Tibial artery (tissue), 4 donors: ENCODE data around the gene LAMA5.

Experiments used
- DNase-seq, 2 donors: peaks; one replicate each; pipeline ENCODE4 v3.0.0-alpha.2; 2019
- H3K27ac ChIP-seq, 2 donors: fragments of 200-600 bp; sonication (generic) in 1 of 2; 1 replicate in 1 of 2; 2 replicates in 1 of 2; pipeline ENCODE4 v1.5.1; 2018 to 2019; ENCODE audit warnings: mild to moderate bottlenecking in 1 of 2
- H3K27me3 ChIP-seq, 2 donors: fragments of 200-600 bp; sonication (generic) in 1 of 2; one replicate each; pipeline versions ENCODE4 v1.5.1 to v1.6.0; 2016 to 2019
- H3K36me3 ChIP-seq, 3 donors: fragments of 200-600 bp; sonication (generic) in 2 of 3; one replicate each; pipeline ENCODE4 v1.5.1; 2016 to 2019; ENCODE audit warnings: mild to moderate bottlenecking in 2 of 3
- H3K4me1 ChIP-seq, 4 donors: fragments of 200-600 bp; sonication (generic) in 2 of 4; 1 replicate in 3 of 4; 2 replicates in 1 of 4; pipeline ENCODE4 v1.5.1; 2016 to 2019
- H3K4me3 ChIP-seq, 2 donors: fragments of 200-600 bp; sonication (generic) in 1 of 2; 1 replicate in 1 of 2; 2 replicates in 1 of 2; pipeline ENCODE4 v1.5.1; 2018 to 2019; ENCODE audit warnings: mild to moderate bottlenecking in 2 of 2
- H3K9me3 ChIP-seq, 3 donors: fragments of 200-600 bp; sonication (generic) in 1 of 3; one replicate each; pipeline ENCODE4 v1.5.1; 2016 to 2019
- intact Hi-C: fragments of 100-400 bp; cut with DNase I; formaldehyde crosslinking; loops from one replicate; pipeline ENCODE4 v1.15.0; 2023; ENCODE audit warnings: low total_unique reads
- TF ChIP-seq, protein P1 (sequence below), 2 experiments: fragments of 200-600 bp in 1 of 2; fragments of 450-650 bp in 1 of 2; IDR thresholded peaks; one replicate each; pipeline ENCODE4 v1.5.1; 2017 to 2019; ENCODE audit warnings: antibody characterized with exemption in 2 of 2, mild to moderate bottlenecking in 1 of 2, moderate library complexity in 1 of 2

LAMA5 gene

DNA sequence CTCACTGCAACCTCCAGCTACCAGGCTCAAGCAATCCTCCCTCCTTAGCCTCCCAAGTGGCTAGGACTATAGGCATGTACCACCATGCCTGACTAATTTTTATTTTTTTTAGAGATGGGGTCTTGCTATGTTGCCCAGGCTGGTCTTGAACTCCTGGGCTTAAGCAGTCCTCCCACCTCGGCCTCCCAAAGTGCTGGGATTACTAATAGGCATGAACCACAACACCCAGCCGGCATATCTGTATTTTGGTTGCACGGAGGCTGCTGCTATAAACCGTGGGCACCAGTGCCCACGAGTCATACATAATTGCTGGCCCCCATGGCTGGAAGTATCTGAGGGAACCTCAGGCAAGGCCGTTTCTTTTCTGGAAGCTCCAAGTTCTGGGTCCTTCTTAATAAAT is 82.7 kb downstream of the LAMA5 start:
- TF ChIP-seq, protein P1, sequence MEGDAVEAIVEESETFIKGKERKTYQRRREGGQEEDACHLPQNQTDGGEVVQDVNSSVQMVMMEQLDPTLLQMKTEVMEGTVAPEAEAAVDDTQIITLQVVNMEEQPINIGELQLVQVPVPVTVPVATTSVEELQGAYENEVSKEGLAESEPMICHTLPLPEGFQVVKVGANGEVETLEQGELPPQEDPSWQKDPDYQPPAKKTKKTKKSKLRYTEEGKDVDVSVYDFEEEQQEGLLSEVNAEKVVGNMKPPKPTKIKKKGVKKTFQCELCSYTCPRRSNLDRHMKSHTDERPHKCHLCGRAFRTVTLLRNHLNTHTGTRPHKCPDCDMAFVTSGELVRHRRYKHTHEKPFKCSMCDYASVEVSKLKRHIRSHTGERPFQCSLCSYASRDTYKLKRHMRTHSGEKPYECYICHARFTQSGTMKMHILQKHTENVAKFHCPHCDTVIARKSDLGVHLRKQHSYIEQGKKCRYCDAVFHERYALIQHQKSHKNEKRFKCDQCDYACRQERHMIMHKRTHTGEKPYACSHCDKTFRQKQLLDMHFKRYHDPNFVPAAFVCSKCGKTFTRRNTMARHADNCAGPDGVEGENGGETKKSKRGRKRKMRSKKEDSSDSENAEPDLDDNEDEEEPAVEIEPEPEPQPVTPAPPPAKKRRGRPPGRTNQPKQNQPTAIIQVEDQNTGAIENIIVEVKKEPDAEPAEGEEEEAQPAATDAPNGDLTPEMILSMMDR (IDR thresholded peaks at IDR 0.05) = no peak
- intact Hi-C loops = no loop called here
- H3K4me1 ChIP-seq = no peaks in the 10 kb centered on the region
- H3K9me3 ChIP-seq = no peaks in the 10 kb centered on the region
- H3K27me3 ChIP-seq = no peaks in the 10 kb centered on the region
- H3K4me3 ChIP-seq = no peak overlapping the region
- H3K36me3 ChIP-seq = peaks cover 64 to 94% (median 92%) of the 10 kb centered on the region in 3 donors
- DNase-seq = no peak
- H3K27ac ChIP-seq = no peak overlapping the region

DNA sequence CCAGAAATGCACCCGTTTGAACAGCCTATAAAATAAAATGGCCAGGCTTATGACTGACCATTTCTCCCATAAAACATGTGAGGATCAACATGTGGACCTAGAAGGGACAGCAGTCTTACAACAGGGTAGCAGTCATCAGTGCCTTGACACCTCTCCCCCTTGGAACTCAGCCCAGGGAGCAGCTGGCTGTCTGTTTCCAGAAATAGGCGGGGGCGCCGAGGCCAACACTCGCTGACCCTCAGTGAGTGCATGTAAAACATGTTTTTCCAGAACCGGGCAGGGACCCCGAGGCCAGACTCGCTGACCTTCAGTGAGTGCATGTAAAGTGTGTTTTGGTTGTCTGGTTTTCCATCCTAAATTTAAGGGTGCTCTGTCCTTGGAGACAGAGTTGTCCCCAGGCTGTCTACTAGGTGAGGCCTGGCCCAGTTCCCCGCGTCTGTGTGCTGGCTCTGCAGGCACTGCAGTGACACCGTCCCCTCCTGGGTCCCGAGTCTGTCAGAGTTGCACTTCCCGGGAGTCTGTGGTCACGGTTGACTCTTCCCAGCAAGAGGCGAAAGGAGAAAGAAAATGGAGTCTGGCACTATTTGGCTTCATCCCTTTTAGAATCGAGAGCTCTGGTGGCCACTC is 84.1 kb downstream of the LAMA5 start:
- Histone ChIP-seq H3K27ac (no peak overlapping the region), H3K9me3 (no peaks in the 10 kb centered on the region), H3K4me3 (no peak overlapping the region), H3K36me3 (peaks cover 63 to 91% (median 83%) of the 10 kb centered on the region in 3 donors), H3K27me3 (no peaks in the 10 kb centered on the region), H3K4me1 (no peaks in the 10 kb centered on the region)
- intact Hi-C loops = no loop called here
- DNase-seq = no peak
- TF ChIP-seq, protein P1 (IDR thresholded peaks at IDR 0.05) = no peak

DNA sequence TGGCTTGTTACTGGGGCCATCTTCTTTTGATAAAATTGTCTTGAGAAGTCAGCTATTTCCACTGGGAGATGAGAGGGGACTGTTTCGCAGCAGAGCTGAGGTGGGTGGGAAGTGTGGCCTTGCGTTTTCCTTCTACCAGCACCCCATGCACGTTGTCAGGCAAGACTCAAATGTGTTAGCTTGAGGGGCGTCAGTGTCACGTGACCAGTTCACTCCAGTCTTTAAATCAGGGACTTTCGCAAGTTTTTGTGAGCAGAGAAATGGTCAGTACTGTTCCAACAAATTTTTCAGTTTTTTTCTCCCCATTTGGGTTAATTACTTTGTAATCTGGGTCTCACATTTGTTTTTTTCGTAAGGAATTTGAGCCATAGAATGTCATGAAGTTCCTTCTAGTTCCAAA is 85.0 kb downstream of the LAMA5 start:
- no peak for DNase-seq
- Histone ChIP-seq H3K27me3 (no peaks in the 10 kb centered on the region), H3K4me1 (no peaks in the 10 kb centered on the region), H3K36me3 (peaks cover 57 to 86% (median 76%) of the 10 kb centered on the region in 3 donors), H3K4me3 (no peak overlapping the region), H3K9me3 (no peaks in the 10 kb centered on the region), H3K27ac (no peak overlapping the region)
- TF ChIP-seq, protein P1 (IDR thresholded peaks at IDR 0.05) = no peak
- intact Hi-C loops = no loop called here

DNA sequence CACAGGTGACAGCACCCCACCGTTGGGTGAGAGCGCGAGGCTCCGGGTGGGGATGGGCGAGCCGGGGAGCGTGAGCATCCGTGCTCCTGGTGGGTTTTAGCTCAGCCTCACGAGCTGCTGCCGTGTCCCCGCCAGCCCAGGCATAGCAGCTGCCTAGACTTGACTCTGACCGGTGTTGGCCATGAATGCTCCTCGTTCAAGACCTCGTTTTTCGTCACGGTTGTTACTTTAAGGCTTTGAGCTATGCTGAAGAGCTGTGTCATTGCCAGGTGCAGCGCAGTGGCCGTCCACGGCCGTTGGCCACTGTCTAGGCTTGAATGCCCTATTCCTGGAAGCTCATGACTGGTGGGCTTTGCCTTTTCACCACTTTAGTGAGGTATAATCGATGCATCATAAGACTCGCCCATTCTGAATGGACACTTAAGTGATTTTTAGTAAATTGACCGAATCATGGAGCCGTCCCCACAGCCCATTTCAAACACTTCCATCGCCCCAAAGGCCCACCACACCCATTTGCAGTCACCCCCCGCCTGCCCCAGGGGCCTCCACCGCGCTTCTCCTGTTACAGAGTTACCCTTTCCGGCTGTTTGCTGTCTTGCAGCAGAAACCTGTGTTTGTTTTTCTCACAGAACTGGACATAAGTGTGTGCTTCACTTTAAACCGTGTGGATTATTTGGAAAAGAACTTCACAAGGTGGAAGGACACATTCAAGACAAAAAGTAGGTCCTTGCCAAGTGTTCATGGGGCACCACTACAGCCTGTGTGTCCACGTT is 85.8 kb downstream of the LAMA5 start:
- Histone ChIP-seq H3K4me3 (no peak overlapping the region), H3K9me3 (no peaks in the 10 kb centered on the region), H3K36me3 (peaks cover 52 to 87% (median 73%) of the 10 kb centered on the region in 3 donors), H3K4me1 (no peaks in the 10 kb centered on the region), H3K27me3 (no peaks in the 10 kb centered on the region), H3K27ac (no peak overlapping the region)
- no peak for DNase-seq
- intact Hi-C loops = no loop called here
- TF ChIP-seq, protein P1 (IDR thresholded peaks at IDR 0.05) = no peak

DNA sequence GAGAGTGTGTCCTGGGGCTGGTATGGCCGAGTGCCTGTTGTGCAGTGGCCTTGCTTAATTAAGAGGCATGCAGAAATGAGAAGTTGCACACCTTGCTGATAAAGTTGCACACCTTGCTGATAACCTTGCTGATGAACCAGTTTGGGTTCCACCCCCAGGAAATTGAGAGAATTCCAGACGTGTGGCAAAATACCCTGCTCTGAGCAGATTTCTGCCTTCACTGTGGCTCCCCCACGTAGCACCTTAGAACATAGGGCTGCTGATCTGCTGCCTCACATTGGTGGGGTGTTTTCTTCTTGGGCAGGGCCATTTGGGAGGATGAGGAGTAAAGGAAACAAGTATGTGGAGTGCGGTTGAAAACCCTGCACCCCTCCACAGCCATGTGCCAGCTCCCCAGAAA is 86.8 kb downstream of the LAMA5 start:
- DNase-seq = no peak
- Histone ChIP-seq H3K36me3 (peaks cover 42 to 87% (median 66%) of the 10 kb centered on the region in 3 donors), H3K27ac (no peak overlapping the region), H3K4me3 (no peak overlapping the region), H3K27me3 (no peaks in the 10 kb centered on the region), H3K9me3 (no peaks in the 10 kb centered on the region), H3K4me1 (no peaks in the 10 kb centered on the region)
- TF ChIP-seq, protein P1 (IDR thresholded peaks at IDR 0.05) = no peak
- intact Hi-C loops = no loop called here
